ENCODE data around the gene TEF.

DNA sequence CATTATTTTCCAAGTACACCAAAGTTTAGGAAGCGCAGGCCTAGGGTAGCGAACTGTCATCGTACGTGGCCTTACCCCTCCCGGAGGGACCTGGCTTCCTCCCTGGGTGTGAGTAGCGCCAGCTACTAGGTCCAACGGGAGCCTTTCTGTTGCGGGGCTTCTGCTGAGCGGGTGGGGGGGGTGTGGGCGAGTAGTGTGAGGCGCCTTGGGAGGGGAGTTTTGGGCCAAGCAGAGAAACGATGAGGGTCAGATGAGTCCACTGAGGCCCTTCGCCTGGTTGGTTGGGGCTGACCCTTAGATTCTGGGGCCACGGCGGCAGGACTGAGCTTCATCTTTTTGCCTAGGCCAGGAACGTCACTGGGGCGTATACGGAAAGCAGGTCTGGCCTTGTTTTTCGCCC lies 868 bp downstream of the TEF start:
- TF ChIP-seq CTCF (IDR thresholded peaks at IDR 0.05) (no peak), ZFX (IDR thresholded peaks at IDR 0.05; ENCODE audit: borderline replicate concordance) (no peak)

All from 22Rv1 (cell line).